Ishikawa (cell line): Measurements from ENCODE around the gene SLC15A5.

Experiments
- CEBPB ChIP-seq: IDR thresholded peaks from 2 replicates; pipeline ENCODE4 v1.6.1; 2012
- CREB1 ChIP-seq: IDR thresholded peaks from 2 replicates; pipeline ENCODE4 v1.6.1; 2012; ENCODE audit warnings: low read depth
- EGR1 ChIP-seq: IDR thresholded peaks from 2 replicates; pipeline ENCODE4 v1.6.1; 2012
- EP300 ChIP-seq: IDR thresholded peaks from 2 replicates; pipeline ENCODE4 v1.6.1; 2012; ENCODE audit warnings: borderline replicate concordance
- FOXM1 ChIP-seq: IDR thresholded peaks from 2 replicates; pipeline ENCODE4 v1.6.1; 2012; ENCODE audit warnings: low read depth, borderline replicate concordance
- NFIC ChIP-seq: IDR thresholded peaks from 2 replicates; pipeline ENCODE4 v1.6.1; 2012
- RAD21 ChIP-seq: IDR thresholded peaks from 2 replicates; pipeline ENCODE4 v1.6.1; 2012; ENCODE audit warnings: low read depth
- REST ChIP-seq: IDR thresholded peaks from 2 replicates; pipeline ENCODE4 v1.6.1; 2012; ENCODE audit warnings: low read depth, mild to moderate bottlenecking
- TAF1 ChIP-seq: IDR thresholded peaks from 2 replicates; pipeline ENCODE4 v1.6.1; 2012; ENCODE audit warnings: low read depth, mild to moderate bottlenecking
- TCF12 ChIP-seq: IDR thresholded peaks from 2 replicates; pipeline ENCODE4 v1.6.1; 2012; ENCODE audit warnings: low read depth
- TEAD4 ChIP-seq: IDR thresholded peaks from 2 replicates; pipeline ENCODE4 v1.6.1; 2012
- YY1 ChIP-seq: IDR thresholded peaks from 2 replicates; pipeline ENCODE4 v1.6.1; 2012; ENCODE audit warnings: low read depth
- ZBTB7A ChIP-seq: IDR thresholded peaks from 2 replicates; pipeline ENCODE4 v1.6.1; 2012; ENCODE audit warnings: low read depth
- TF ChIP-seq, protein P1 (sequence below): IDR thresholded peaks from 2 replicates; pipeline ENCODE4 v1.6.1; 2012
- TF ChIP-seq, protein P2 (sequence below): IDR thresholded peaks from 2 replicates; pipeline ENCODE4 v1.6.1; 2012

The SLC15A5 gene

DNA sequence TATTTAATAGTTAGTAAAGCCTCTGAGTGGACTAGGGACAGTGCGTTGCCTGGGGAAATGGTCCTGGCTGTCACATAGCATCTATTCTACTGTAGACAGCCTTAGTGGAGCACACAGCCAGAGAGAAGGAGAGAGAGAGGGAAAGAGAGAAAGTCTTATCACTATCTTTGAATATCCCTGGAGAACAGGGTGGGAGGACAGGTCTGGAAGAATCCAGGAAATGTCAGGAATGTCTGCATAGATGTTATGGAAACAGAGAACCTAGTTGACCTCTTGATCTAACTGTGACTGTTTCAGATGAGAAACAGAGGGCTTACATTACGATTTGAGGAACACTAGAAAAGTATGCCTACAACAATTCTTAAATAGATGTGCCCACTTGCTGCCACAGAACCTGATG lies 92.8 kb downstream of the SLC15A5 start:
- TF ChIP-seq FOXM1 (no peak), TEAD4 (no peak), TAF1 (no peak), NFIC (no peak), EP300 (no peak), YY1 (no peak), TCF12 (no peak), ZBTB7A (no peak), RAD21 (no peak), REST (no peak), CREB1 (no peak), CEBPB (no peak), EGR1 (no peak)
- TF ChIP-seq, protein P1, sequence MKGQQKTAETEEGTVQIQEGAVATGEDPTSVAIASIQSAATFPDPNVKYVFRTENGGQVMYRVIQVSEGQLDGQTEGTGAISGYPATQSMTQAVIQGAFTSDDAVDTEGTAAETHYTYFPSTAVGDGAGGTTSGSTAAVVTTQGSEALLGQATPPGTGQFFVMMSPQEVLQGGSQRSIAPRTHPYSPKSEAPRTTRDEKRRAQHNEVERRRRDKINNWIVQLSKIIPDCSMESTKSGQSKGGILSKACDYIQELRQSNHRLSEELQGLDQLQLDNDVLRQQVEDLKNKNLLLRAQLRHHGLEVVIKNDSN: no peak
- TF ChIP-seq, protein P2, sequence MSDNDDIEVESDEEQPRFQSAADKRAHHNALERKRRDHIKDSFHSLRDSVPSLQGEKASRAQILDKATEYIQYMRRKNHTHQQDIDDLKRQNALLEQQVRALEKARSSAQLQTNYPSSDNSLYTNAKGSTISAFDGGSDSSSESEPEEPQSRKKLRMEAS: no peak

DNA sequence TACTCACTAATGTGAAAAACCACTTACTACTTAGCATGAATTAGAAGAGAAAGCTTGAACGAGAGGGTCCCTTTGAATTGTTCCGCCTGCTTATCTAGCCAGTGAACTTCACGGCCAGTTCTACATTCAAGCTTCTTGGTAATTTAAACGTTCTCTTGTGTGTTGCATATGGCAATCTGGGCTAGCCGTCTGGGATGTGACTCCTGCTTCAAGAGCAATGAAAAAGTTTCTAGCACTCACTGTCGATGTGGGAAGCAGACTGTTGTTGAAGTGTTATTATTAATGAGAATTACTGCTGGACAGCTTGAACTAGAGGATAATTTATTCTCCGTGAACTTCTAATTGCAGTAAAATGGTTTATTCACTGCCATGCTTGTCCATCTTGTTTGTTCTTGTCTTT lies 93.9 kb downstream of the SLC15A5 start:
- TF ChIP-seq REST: no peak
- TF ChIP-seq CREB1: no peak
- TF ChIP-seq FOXM1: no peak
- no peak for TF ChIP-seq TEAD4
- TF ChIP-seq TCF12: no peak
- TF ChIP-seq, protein P2: no peak
- TF ChIP-seq YY1: no peak

DNA sequence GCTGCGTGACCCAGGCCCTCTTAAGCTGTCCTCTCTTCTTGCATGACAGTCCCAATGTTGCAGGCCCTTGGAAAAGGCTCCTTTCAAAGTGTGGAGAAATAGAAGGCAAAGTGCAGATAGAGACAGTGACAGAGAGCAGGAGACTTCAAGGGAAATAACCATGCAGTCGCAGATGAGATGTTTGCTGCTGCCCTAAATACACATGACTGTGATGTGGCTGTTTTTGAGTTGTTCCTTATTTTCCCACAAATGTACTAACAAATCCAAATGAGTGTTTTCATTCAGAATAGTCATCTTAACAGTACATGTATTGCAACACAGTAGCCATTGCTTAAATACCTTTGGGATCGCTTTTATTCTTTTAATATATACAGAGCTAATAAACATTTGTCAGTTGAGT lies 101.6 kb downstream of the SLC15A5 start:
- TF ChIP-seq, protein P2: no peak

DNA sequence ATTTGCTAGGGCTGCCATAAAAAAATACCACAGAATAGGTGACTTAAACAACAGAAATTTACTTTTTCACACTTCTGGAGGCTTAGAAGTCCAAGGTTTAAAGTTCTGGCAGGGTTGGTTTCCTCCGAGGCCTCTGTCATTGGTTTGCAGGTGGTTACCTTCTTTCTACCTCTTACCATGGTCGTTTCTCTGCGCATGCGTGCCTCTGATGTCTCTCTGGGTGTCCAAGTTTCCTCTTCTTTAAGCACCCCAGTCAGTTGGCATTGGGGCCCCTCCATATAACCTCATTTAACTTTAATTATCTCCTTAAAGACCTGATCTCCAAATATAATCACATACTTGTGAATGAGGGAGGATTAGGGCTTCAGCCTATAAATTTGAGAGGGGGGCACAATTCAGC lies 103.2 kb downstream of the SLC15A5 start:
- TF ChIP-seq EGR1: no peak
- no peak for TF ChIP-seq CEBPB
- no peak for TF ChIP-seq ZBTB7A
- TF ChIP-seq EP300: no peak
- TF ChIP-seq NFIC: no peak
- TF ChIP-seq CREB1: no peak
- no peak for TF ChIP-seq YY1

- no peak for TF ChIP-seq RAD21
- no peak for TF ChIP-seq TAF1
These were observed 106.1 kb downstream of the SLC15A5 start for GRCh38 chr12:16171348-16171747.

GRCh38 chr12:16168078-16168477 lies 109.4 kb downstream of the SLC15A5 start:
- TF ChIP-seq TEAD4 (no peak), EGR1 (no peak), REST (no peak), TAF1 (no peak), FOXM1 (no peak), ZBTB7A (no peak), CREB1 (no peak), TCF12 (no peak), CEBPB (no peak)
- TF ChIP-seq, protein P1: no peak
- TF ChIP-seq, protein P2: no peak
